GM12878 (cell line): ENCODE results near the gene HIVEP1. TPM values are rescaled to one million over a fixed set of nuclear protein-coding genes. Genes with fewer than 3 reads are reported as not detected.

ENCODE experiments used
- ATAC-seq: fragments of 200-7000 bp; cut with Tn5 transposase; 3 replicates; pipeline ENCODE4 v1.9.1; 2020; ENCODE audit warnings: mild to moderate bottlenecking, moderate library complexity
- BruUV-seq: library from RNA; stranded (reverse); fragments of 400-500 nt; replicated peaks from 2 replicates; lab custom pipeline; 2021; lab: Mats Ljungman, UMichigan
- CTCF ChIA-PET: fragments of 300-600 bp; sonication (Branson Sonifier 250); formaldehyde crosslinking; extraction: SDS; loops from one replicate; lab custom pipeline; 2021; ENCODE audit warnings: inconsistent platforms; lab: Yijun Ruan, JAX
- POLR2A ChIA-PET: fragments of 350-600 bp; formaldehyde crosslinking; extraction: SDS; loops from one replicate; lab custom pipeline; 2021; ENCODE audit warnings: inconsistent platforms; lab: Charles Lee
- RAD21 ChIA-PET: fragments of 300-600 bp; sonication (Branson Sonifier 250); formaldehyde crosslinking; loops from one replicate; lab custom pipeline; 2023; ENCODE audit warnings: antibody characterized with exemption; ENCODE audit not compliant: unreplicated experiment; lab: Charles Lee
- SMC1A ChIA-PET: fragments of 300-600 bp; sonication (Branson Sonifier 250); formaldehyde crosslinking; loops from one replicate; lab custom pipeline; 2023; ENCODE audit not compliant: unreplicated experiment, uncharacterized antibody; lab: Charles Lee
- DNase-seq: peaks from one replicate; pipeline ENCODE4 v3.0.0-alpha.2; 2011; ENCODE audit warnings: low read depth, low spot score
- FAIRE-seq: peaks from 3 replicates; lab custom pipeline; 2011; peaks lifted over from hg19 to GRCh38; lab: Jason Lieb, UNC
- H2AFZ ChIP-seq: 2 replicates; pipeline ENCODE4 v1.6.0; 2011; ENCODE audit warnings: low read depth, low read length, control low read depth; ENCODE audit not compliant: control insufficient read depth
- H3K27ac ChIP-seq: 2 replicates; pipeline ENCODE4 v1.5.1; 2011; ENCODE audit warnings: control low read depth; ENCODE audit not compliant: control insufficient read depth, insufficient read depth
- H3K27me3 ChIP-seq, 2 experiments: replicated peaks in 1 of 2; 2 replicates each; pipeline versions ENCODE4 v1.6.0 to v1.6.1; 2011; ENCODE audit warnings: low read length in 1 of 2; ENCODE audit not compliant: control insufficient read depth in 2 of 2, insufficient read depth in 2 of 2
- H3K36me3 ChIP-seq, 2 experiments: 2 replicates each; pipeline ENCODE4 v1.5.1; 2011; ENCODE audit warnings: low read length in 1 of 2; ENCODE audit not compliant: control insufficient read depth in 2 of 2, insufficient read depth in 2 of 2
- H3K4me1 ChIP-seq: 2 replicates; pipeline ENCODE4 v1.6.1; 2011; ENCODE audit warnings: mild to moderate bottlenecking, low read length, moderate library complexity, mixed read lengths; ENCODE audit not compliant: control insufficient read depth, insufficient read depth
- H3K4me2 ChIP-seq: 2 replicates; pipeline ENCODE4 v1.6.0; 2011; ENCODE audit warnings: control low read depth; ENCODE audit not compliant: control insufficient read depth, insufficient read depth
- H3K4me3 ChIP-seq: fragments of 200-600 bp; sonication (generic); 2 replicates; pipeline ENCODE4 v1.5.1; 2016
- H3K79me2 ChIP-seq: 2 replicates; pipeline ENCODE4 v1.6.0; 2011; ENCODE audit warnings: low read length; ENCODE audit not compliant: control insufficient read depth, insufficient read depth
- H3K9ac ChIP-seq: 2 replicates; pipeline ENCODE4 v1.8.0; 2011; ENCODE audit warnings: low read length, control low read depth, mixed read lengths; ENCODE audit not compliant: control insufficient read depth, insufficient read depth
- H3K9me3 ChIP-seq: replicated peaks from 3 replicates; pipeline ENCODE4 v1.5.1; 2011; ENCODE audit warnings: mild to moderate bottlenecking, low read length; ENCODE audit not compliant: control insufficient read depth, insufficient read depth
- H4K20me1 ChIP-seq: 2 replicates; pipeline ENCODE4 v1.6.0; 2011; ENCODE audit not compliant: control insufficient read depth, insufficient read depth
- CBFB ChIP-seq: IDR thresholded peaks from 2 replicates; pipeline ENCODE4 v1.6.1; 2016; ENCODE audit warnings: antibody characterized with exemption, low read depth
- CREM ChIP-seq: IDR thresholded peaks from 2 replicates; pipeline ENCODE4 v1.6.1; 2014; ENCODE audit warnings: antibody characterized with exemption, low read depth
- DPF2 ChIP-seq: fragments of 450-650 bp; IDR thresholded peaks from 2 replicates; pipeline ENCODE4 v1.6.1; 2017; ENCODE audit warnings: mild to moderate bottlenecking
- FOXK2 ChIP-seq: fragments of 450-650 bp; IDR thresholded peaks from 2 replicates; pipeline ENCODE4 v1.6.1; 2017; ENCODE audit warnings: mild to moderate bottlenecking, moderate library complexity
- FOXM1 ChIP-seq: IDR thresholded peaks from 2 replicates; pipeline ENCODE4 v1.6.1; 2012; ENCODE audit warnings: low read depth, mild to moderate bottlenecking, inconsistent platforms, low read length, moderate library complexity
- HSF1 ChIP-seq: fragments of 150-350 bp; IDR thresholded peaks from 2 replicates; pipeline ENCODE4 v1.6.1; 2014; ENCODE audit warnings: mild to moderate bottlenecking, low read depth, low read length
- KAT2A ChIP-seq: conservative IDR thresholded peaks from 2 replicates; pipeline ENCODE4 v1.6.1; 2011; ENCODE audit warnings: low read depth, low read length; ENCODE audit not compliant: control insufficient read depth
- MEF2A ChIP-seq: IDR thresholded peaks from 2 replicates; pipeline ENCODE4 v1.6.1; 2011; ENCODE audit warnings: low read depth, mild to moderate bottlenecking, low read length, moderate library complexity; ENCODE audit not compliant: insufficient read depth
- NBN ChIP-seq: fragments of 450-650 bp; IDR thresholded peaks from 2 replicates; pipeline ENCODE4 v1.6.1; 2016
- PML ChIP-seq: IDR thresholded peaks from 2 replicates; pipeline ENCODE4 v1.6.1; 2012; ENCODE audit warnings: low read length, inconsistent platforms
- POLR2A ChIP-seq: IDR thresholded peaks from 2 replicates; pipeline ENCODE4 v1.6.1; 2011; ENCODE audit warnings: low read depth, mild to moderate bottlenecking, low read length
- SP1 ChIP-seq: IDR thresholded peaks from one replicate; pipeline ENCODE4 v1.6.1; 2011; ENCODE audit warnings: low read depth, low read length
- STAT3 ChIP-seq: IDR thresholded peaks from 2 replicates; pipeline ENCODE4 v1.6.1; 2011; ENCODE audit warnings: low read depth, low read length, improper control_type of control experiment
- ZNF217 ChIP-seq: fragments of 450-650 bp; IDR thresholded peaks from 2 replicates; pipeline ENCODE4 v1.6.1; 2017; ENCODE audit warnings: antibody characterized with exemption, mild to moderate bottlenecking
- in situ Hi-C: fragments of 300-500 bp; cut with MboI; formaldehyde crosslinking; loops from 9 replicates; pipeline ENCODE4 v1.14.3; 2018; ENCODE audit warnings: mixed read lengths
- intact Hi-C: fragments of 100-400 bp; cut with micrococcal nuclease; formaldehyde crosslinking; loops from one replicate; pipeline ENCODE4 v1.14.2; 2022; ENCODE audit not compliant: unreplicated experiment
- polyA plus RNA-seq, 11 experiments: library from polyadenylated mRNA; depleted of rRNA in 4 of 11; unstranded in 6 of 11; stranded (reverse) in 5 of 11; fragments of >200 nt; fragmentation: Nextera tagmentation in 4 of 11; fragmentation: Illumina TruSeq in 1 of 11; extraction: Ambion mirVana in 4 of 11; extraction: Trizol in 1 of 11; gene quantifications; 1 replicate in 1 of 11; 2 replicates in 10 of 11; pipeline versions ENCODE4 v1.2.1 to v1.2.3, GENCODE V29; 2011 to 2016; ENCODE audit warnings: inconsistent platforms in 2 of 11, missing spikeins in 2 of 11, low read depth in 1 of 11
- total RNA-seq, 4 experiments: library from RNA; depleted of rRNA in 3 of 4; stranded (reverse); fragments of >200 nt in 3 of 4; fragmentation: Illumina TruSeq in 1 of 4; extraction: Trizol in 1 of 4; gene quantifications; 2 replicates each; pipeline versions ENCODE4 v1.2.1 to v1.2.3, GENCODE V29; 2013 to 2021
- TF ChIP-seq, protein P1 (sequence below): fragments of 450-650 bp; IDR thresholded peaks from 2 replicates; pipeline ENCODE4 v1.6.1; 2018; ENCODE audit warnings: mild to moderate bottlenecking, low read depth, moderate library complexity; ENCODE audit not compliant: partially characterized antibody
- TF ChIP-seq, protein P2 (sequence below): fragments of 450-650 bp; IDR thresholded peaks from 2 replicates; pipeline ENCODE4 v1.6.1; 2014; ENCODE audit warnings: mild to moderate bottlenecking
- TF ChIP-seq, protein P3 (sequence below): IDR thresholded peaks from 2 replicates; pipeline ENCODE4 v1.6.1; 2012; ENCODE audit warnings: low read depth, low read length, improper control_type of control experiment
- TF ChIP-seq, protein P4 (sequence below): fragments of 450-650 bp; IDR thresholded peaks from 2 replicates; pipeline ENCODE4 v1.6.1; 2017; ENCODE audit warnings: borderline replicate concordance

HIVEP1 gene
- total and polyA plus RNA-seq, 10 of the 15 experiments (the other 5 are each of a cell fraction or from before 2014, with no cell fraction given): 4.3 to 37.5 (median 21.6) TPM

DNA sequence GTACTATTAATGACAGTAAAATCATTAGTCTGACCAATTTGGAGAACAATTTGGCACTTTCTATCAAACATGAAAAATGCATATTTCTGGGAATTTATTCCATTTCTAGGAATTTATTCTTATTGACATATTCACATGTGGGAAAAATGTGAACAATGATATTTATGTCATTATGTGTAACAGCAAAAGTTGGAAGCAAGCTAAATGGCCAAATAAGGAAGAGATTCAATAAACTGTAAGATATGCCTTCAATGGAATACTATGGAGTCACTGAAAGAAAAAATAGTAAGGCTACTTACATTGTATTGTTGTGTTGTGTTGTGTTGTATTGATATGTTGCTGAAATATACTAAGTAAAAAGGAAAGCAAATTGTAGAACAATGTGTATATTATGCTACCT lies 177.5 kb downstream of the HIVEP1 start:
- DNase-seq: no peak
- RAD21 ChIA-PET: no interaction called here
- no peak for ATAC-seq
- POLR2A ChIA-PET: no interaction called here
- Histone ChIP-seq H2AFZ (no peak overlapping the region), H3K4me1 (no peaks in the 10 kb centered on the region), H4K20me1 (no peaks in the 10 kb centered on the region), H3K9me3 (no peaks in the 10 kb centered on the region), H3K9ac (no peak overlapping the region), H3K27ac (no peak overlapping the region), H3K27me3 (no peaks in the 10 kb centered on the region), H3K36me3 (no peaks in the 10 kb centered on the region), H3K79me2 (no peaks in the 10 kb centered on the region), H3K4me3 (no peak overlapping the region), H3K4me2 (no peak overlapping the region)
- BruUV-seq: no TSS peak
- SMC1A ChIA-PET: no interaction called here
- FAIRE-seq: no peak
- intact Hi-C loops: no loop called here
- CTCF ChIA-PET: no interaction called here
- in situ Hi-C loops: no loop called here
- TF ChIP-seq, protein P1, sequence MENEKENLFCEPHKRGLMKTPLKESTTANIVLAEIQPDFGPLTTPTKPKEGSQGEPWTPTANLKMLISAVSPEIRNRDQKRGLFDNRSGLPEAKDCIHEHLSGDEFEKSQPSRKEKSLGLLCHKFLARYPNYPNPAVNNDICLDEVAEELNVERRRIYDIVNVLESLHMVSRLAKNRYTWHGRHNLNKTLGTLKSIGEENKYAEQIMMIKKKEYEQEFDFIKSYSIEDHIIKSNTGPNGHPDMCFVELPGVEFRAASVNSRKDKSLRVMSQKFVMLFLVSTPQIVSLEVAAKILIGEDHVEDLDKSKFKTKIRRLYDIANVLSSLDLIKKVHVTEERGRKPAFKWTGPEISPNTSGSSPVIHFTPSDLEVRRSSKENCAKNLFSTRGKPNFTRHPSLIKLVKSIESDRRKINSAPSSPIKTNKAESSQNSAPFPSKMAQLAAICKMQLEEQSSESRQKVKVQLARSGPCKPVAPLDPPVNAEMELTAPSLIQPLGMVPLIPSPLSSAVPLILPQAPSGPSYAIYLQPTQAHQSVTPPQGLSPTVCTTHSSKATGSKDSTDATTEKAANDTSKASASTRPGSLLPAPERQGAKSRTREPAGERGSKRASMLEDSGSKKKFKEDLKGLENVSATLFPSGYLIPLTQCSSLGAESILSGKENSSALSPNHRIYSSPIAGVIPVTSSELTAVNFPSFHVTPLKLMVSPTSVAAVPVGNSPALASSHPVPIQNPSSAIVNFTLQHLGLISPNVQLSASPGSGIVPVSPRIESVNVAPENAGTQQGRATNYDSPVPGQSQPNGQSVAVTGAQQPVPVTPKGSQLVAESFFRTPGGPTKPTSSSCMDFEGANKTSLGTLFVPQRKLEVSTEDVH: no peak
- TF ChIP-seq STAT3 (no peak), MEF2A (no peak), ZNF217 (no peak), POLR2A (no peak), SP1 (no peak), DPF2 (no peak), CREM (no peak), KAT2A (no peak), NBN (no peak), CBFB (no peak), FOXM1 (no peak), HSF1 (no peak), PML (no peak), FOXK2 (no peak)
- TF ChIP-seq, protein P2, sequence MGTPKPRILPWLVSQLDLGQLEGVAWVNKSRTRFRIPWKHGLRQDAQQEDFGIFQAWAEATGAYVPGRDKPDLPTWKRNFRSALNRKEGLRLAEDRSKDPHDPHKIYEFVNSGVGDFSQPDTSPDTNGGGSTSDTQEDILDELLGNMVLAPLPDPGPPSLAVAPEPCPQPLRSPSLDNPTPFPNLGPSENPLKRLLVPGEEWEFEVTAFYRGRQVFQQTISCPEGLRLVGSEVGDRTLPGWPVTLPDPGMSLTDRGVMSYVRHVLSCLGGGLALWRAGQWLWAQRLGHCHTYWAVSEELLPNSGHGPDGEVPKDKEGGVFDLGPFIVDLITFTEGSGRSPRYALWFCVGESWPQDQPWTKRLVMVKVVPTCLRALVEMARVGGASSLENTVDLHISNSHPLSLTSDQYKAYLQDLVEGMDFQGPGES: no peak
- TF ChIP-seq, protein P3, sequence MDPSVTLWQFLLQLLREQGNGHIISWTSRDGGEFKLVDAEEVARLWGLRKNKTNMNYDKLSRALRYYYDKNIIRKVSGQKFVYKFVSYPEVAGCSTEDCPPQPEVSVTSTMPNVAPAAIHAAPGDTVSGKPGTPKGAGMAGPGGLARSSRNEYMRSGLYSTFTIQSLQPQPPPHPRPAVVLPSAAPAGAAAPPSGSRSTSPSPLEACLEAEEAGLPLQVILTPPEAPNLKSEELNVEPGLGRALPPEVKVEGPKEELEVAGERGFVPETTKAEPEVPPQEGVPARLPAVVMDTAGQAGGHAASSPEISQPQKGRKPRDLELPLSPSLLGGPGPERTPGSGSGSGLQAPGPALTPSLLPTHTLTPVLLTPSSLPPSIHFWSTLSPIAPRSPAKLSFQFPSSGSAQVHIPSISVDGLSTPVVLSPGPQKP: no peak
- TF ChIP-seq, protein P4, sequence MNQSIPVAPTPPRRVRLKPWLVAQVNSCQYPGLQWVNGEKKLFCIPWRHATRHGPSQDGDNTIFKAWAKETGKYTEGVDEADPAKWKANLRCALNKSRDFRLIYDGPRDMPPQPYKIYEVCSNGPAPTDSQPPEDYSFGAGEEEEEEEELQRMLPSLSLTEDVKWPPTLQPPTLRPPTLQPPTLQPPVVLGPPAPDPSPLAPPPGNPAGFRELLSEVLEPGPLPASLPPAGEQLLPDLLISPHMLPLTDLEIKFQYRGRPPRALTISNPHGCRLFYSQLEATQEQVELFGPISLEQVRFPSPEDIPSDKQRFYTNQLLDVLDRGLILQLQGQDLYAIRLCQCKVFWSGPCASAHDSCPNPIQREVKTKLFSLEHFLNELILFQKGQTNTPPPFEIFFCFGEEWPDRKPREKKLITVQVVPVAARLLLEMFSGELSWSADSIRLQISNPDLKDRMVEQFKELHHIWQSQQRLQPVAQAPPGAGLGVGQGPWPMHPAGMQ: no peak
